ENCODE results near the gene PPM1L. TPM values are rescaled to one million over a fixed set of nuclear protein-coding genes. Genes with fewer than 3 reads are reported as not detected.

PPM1L gene
- total RNA-seq, 6 experiments from 2014 or later = 1.3 to 1.7 (median 1.6) TPM

DNA sequence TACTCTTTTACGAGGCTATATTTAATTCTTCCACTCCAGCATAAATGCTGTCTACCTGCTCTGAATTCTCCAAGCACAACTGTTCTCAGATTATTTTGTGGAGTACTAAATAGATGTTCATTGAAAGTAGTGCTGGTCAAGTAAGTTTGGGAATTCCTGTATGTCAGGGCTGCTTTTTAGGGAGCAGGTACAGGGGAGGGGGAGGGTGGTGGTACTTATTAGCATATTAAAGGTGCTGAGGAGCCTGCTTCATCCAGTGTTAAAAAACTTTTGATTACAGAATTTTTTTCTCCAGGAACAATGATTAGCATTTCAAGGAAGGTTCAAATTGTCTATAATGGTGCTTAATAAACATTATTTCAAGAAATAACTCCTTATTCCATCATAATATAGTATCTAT is 59.2 kb downstream of the PPM1L start:
- H3K27me3 Mint-ChIP-seq (ENCODE audit: insufficient read depth) = no peaks in the 10 kb centered on the region; the same call in 1 of the 2 replicates
- DNase-seq = no peak
- no peak overlapping the region for H3K27ac Mint-ChIP-seq
- TF ChIP-seq, protein P1, sequence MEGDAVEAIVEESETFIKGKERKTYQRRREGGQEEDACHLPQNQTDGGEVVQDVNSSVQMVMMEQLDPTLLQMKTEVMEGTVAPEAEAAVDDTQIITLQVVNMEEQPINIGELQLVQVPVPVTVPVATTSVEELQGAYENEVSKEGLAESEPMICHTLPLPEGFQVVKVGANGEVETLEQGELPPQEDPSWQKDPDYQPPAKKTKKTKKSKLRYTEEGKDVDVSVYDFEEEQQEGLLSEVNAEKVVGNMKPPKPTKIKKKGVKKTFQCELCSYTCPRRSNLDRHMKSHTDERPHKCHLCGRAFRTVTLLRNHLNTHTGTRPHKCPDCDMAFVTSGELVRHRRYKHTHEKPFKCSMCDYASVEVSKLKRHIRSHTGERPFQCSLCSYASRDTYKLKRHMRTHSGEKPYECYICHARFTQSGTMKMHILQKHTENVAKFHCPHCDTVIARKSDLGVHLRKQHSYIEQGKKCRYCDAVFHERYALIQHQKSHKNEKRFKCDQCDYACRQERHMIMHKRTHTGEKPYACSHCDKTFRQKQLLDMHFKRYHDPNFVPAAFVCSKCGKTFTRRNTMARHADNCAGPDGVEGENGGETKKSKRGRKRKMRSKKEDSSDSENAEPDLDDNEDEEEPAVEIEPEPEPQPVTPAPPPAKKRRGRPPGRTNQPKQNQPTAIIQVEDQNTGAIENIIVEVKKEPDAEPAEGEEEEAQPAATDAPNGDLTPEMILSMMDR (IDR thresholded peaks at IDR 0.05) = no peak
- no peaks in the 10 kb centered on the region for H3K9me3 Mint-ChIP-seq
- no peaks in the 10 kb centered on the region for H3K4me1 Mint-ChIP-seq (ENCODE audit: low read depth)
- H3K4me3 Mint-ChIP-seq = no peak overlapping the region
- no peaks in the 10 kb centered on the region for H3K36me3 Mint-ChIP-seq (ENCODE audit: low read depth)

- Mint-ChIP-seq H3K36me3 (ENCODE audit: low read depth) (no peaks in the 10 kb centered on the region), H3K4me3 (no peak overlapping the region), H3K9me3 (no peaks in the 10 kb centered on the region), H3K27me3 (ENCODE audit: insufficient read depth) (no peaks in the 10 kb centered on the region; the same call in 1 of the 2 replicates), H3K27ac (no peak overlapping the region), H3K4me1 (ENCODE audit: low read depth) (no peaks in the 10 kb centered on the region)
- no peak for DNase-seq
- TF ChIP-seq, protein P1 (IDR thresholded peaks at IDR 0.05) = no peak
These were observed 64.0 kb downstream of the PPM1L start for GRCh38 chr3:160820022-160820421.

DNA sequence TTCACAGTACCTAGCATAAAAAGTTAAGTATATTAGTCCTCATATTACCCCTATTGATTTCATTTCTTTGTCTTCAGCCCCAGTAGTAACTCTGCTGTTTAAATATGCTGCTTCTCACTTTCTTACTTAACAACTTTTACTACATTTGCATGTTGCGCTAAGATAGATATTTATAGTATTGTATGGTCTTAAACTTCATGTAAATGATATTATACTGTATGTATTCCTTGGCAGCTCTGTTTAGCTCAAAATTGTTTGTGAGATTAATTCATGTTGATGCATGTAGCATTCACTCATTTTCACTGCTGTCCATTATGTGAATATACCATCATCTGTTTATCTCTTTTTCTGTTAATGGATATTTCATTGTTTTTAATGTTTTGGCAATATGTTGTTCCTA is 64.4 kb downstream of the PPM1L start:
- Mint-ChIP-seq H3K4me3 (no peak overlapping the region), H3K36me3 (ENCODE audit: low read depth) (no peaks in the 10 kb centered on the region), H3K9me3 (no peaks in the 10 kb centered on the region), H3K27ac (no peak overlapping the region), H3K4me1 (ENCODE audit: low read depth) (no peaks in the 10 kb centered on the region), H3K27me3 (ENCODE audit: insufficient read depth) (no peaks in the 10 kb centered on the region; the same call in 1 of the 2 replicates)
- TF ChIP-seq, protein P1 (IDR thresholded peaks at IDR 0.05) = no peak
- no peak for DNase-seq

DNA sequence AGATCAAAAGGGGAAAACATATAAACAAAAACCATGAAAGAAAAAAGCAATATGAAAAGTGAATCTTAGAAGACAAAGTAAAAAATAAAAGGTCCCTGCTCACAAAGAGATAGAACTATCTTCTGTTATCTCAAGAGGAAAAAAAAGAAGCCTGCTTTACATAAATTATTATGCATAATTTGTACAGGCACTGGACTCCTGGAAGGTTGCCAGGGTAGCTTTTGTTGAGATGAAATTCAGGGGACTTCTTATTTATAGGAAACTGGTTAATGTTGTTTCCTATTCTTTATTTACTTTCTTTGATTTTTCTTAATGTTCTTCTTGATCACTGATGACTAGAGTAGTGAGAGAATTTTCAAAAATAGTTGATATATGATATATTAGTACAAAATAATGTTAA is 66.9 kb downstream of the PPM1L start:
- no peak overlapping the region for H3K27ac Mint-ChIP-seq
- H3K27me3 Mint-ChIP-seq (ENCODE audit: insufficient read depth) = peaks cover 3% of the 10 kb centered on the region; the same call in 1 of the 2 replicates
- H3K36me3 Mint-ChIP-seq (ENCODE audit: low read depth) = no peaks in the 10 kb centered on the region
- no peak overlapping the region for H3K4me3 Mint-ChIP-seq
- H3K4me1 Mint-ChIP-seq (ENCODE audit: low read depth) = no peaks in the 10 kb centered on the region
- DNase-seq = no peak
- H3K9me3 Mint-ChIP-seq = no peaks in the 10 kb centered on the region
- TF ChIP-seq, protein P1 (IDR thresholded peaks at IDR 0.05) = no peak

DNA sequence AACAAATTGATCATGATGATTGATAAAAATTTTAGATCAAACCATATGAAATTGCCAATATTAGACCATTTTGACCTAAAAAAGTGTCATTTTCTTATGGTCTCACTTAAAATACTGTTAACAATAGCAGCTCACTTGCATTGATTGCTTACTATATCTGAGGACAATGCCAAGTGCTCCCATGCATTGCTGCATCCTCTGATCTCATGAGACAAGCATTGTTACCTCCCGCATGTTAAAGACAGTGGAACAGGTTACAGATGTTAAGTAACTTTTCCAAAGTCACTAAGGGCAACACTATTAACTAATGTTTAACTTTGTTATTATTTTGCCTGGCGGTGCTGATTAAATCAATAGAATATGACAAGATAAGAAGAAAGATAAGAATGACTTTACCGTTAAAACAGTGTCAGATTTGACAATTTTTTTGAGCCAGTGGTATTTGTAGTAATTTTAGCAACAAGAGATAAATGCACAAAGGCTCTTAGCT is 69.3 kb downstream of the PPM1L start:
- H3K27ac Mint-ChIP-seq = no peak overlapping the region
- no peaks in the 10 kb centered on the region for H3K4me1 Mint-ChIP-seq (ENCODE audit: low read depth)
- peaks cover 3% of the 10 kb centered on the region; the same call in 1 of the 2 replicates for H3K27me3 Mint-ChIP-seq (ENCODE audit: insufficient read depth)
- DNase-seq = no peak
- no peaks in the 10 kb centered on the region for H3K36me3 Mint-ChIP-seq (ENCODE audit: low read depth)
- no peak overlapping the region for H3K4me3 Mint-ChIP-seq
- H3K9me3 Mint-ChIP-seq = no peaks in the 10 kb centered on the region
- TF ChIP-seq, protein P1 (IDR thresholded peaks at IDR 0.05) = no peak

- Mint-ChIP-seq H3K27me3 (ENCODE audit: insufficient read depth) (peaks cover 3% of the 10 kb centered on the region; the same call in 1 of the 2 replicates), H3K9me3 (no peaks in the 10 kb centered on the region), H3K36me3 (ENCODE audit: low read depth) (no peaks in the 10 kb centered on the region), H3K4me1 (ENCODE audit: low read depth) (no peaks in the 10 kb centered on the region), H3K4me3 (no peak overlapping the region), H3K27ac (no peak overlapping the region)
- DNase-seq = no peak
- TF ChIP-seq, protein P1 (IDR thresholded peaks at IDR 0.05) = no peak
These were observed 70.4 kb downstream of the PPM1L start for GRCh38 chr3:160826408-160826807.
